Measurements from ENCODE around the gene KRTAP2-1. TPM values are rescaled to one million over a fixed set of nuclear protein-coding genes. Genes with fewer than 3 reads are reported as not detected.
"Not testable (repeated sequence)": the region's sequence is repeated elsewhere in the genome, so short reads cannot be mapped to it uniquely, and the experiment has no call there.

Gene KRTAP2-1
- total and polyA plus RNA-seq, 2 of the 8 experiments (the other 6 are each of a cell fraction or from before 2014, with no cell fraction given), result not detected

- POLR2A ChIA-PET (ENCODE audit: partially characterized antibody); H3K14ac ChIP-seq (ENCODE audit: insufficient read length); H3K4me1 ChIP-seq (replicated peaks in 1 of 4; ENCODE audit: control insufficient read depth in 3 of 4, insufficient read depth in 4 of 4, low read length in 3 of 4); H4K5ac ChIP-seq (ENCODE audit: insufficient read length, low read depth, low read length); H2BK12ac ChIP-seq (ENCODE audit: low read depth, low read length); FAIRE-seq; H2BK20ac ChIP-seq (ENCODE audit: low read length); H3K9ac ChIP-seq (replicated peaks in 1 of 4; ENCODE audit: extremely low read depth in 1 of 4, low read depth in 3 of 4, low read length in 3 of 4); H3K27me3 ChIP-seq (replicated peaks in 1 of 4; ENCODE audit: control insufficient read depth in 3 of 4, extremely low read depth in 1 of 4, insufficient read depth in 3 of 4, low read length in 3 of 4); H3K36me3 ChIP-seq (ENCODE audit: control insufficient read depth in 2 of 4, insufficient read depth in 4 of 4, low read length in 3 of 4); H2AK5ac ChIP-seq (ENCODE audit: low read depth, low read length); H4K8ac ChIP-seq (ENCODE audit: extremely low read depth, insufficient read depth, low read length); DNase-seq (ENCODE audit: low read depth in 1 of 2, low spot score in 2 of 2); H2BK15ac ChIP-seq (ENCODE audit: low read length); H4K91ac ChIP-seq (replicated peaks; ENCODE audit: insufficient read length, low read length); H3K27ac ChIP-seq (ENCODE audit: low read depth, low read length); H3K4me3 ChIP-seq (ENCODE audit: extremely low read depth in 1 of 4, insufficient read depth in 2 of 4, low read depth in 3 of 4, low read length in 4 of 4); H3K79me2 ChIP-seq (ENCODE audit: control insufficient read depth in 1 of 2, insufficient read depth in 2 of 2, low read length in 2 of 2); H3K4ac ChIP-seq (replicated peaks; ENCODE audit: insufficient read length, low read depth, low read length); H3K56ac ChIP-seq (replicated peaks; ENCODE audit: insufficient read length, low read depth, low read length); H3K18ac ChIP-seq (ENCODE audit: extremely low read depth, low read length); H2BK5ac ChIP-seq (ENCODE audit: low read depth, low read length); H2BK120ac ChIP-seq (replicated peaks; ENCODE audit: low read depth, low read length); H2AFZ ChIP-seq (ENCODE audit: low read length); H3K23ac ChIP-seq (ENCODE audit: insufficient read length); H3K23me2 ChIP-seq (ENCODE audit: low read depth, low read length); H4K20me1 ChIP-seq (replicated peaks in 1 of 2; ENCODE audit: control insufficient read depth in 1 of 2, insufficient read depth in 2 of 2, low read length in 2 of 2); H3K9me3 ChIP-seq (ENCODE audit: insufficient read depth in 2 of 2, low read depth in 1 of 2, low read length in 1 of 2); H3K79me1 ChIP-seq (ENCODE audit: low read depth, low read length); H3K4me2 ChIP-seq (ENCODE audit: insufficient read depth in 1 of 2, low read depth in 2 of 2, low read length in 2 of 2): not testable (repeated sequence)
- WGBS, 2 experiments (ENCODE audit: extremely low coverage in 1 of 2, insufficient coverage in 1 of 2, insufficient read length in 1 of 2, insufficient replicate concordance in 2 of 2, low coverage in 1 of 2, low lambda C conversion rate in 2 of 2, missing lambda C conversion rate in 1 of 2), result 80% methylated on average over 14 of the region's 14 CpGs; no CpG with 5 or more reads in 1 of the 2 experiments
- CTCF ChIA-PET (ENCODE audit: partially characterized antibody), result interaction anchor here (1.0 kb wide), 1 partner anchor 281 kb away, joined by 3 read pairs; no protein-coding TSS in a partner anchor
Measured at GRCh38 chr17:41040783-41041571, 6.1 kb downstream of the KRTAP2-1 start, which contains the start of gene KRTAP1-1. Gene KRTAP1-1, minus strand, starts transcription at chr17:41041450. Its CDS starts 53 bp downstream, at chr17:41041397.

Data from H1 (cell line).